ENCODE results near the gene NFASC. TPM values are rescaled to one million over a fixed set of nuclear protein-coding genes. Genes with fewer than 3 reads are reported as not detected.

Gene NFASC
- total and polyA plus RNA-seq, 4 donors = 51.4 to 173 (median 113) TPM

DNA sequence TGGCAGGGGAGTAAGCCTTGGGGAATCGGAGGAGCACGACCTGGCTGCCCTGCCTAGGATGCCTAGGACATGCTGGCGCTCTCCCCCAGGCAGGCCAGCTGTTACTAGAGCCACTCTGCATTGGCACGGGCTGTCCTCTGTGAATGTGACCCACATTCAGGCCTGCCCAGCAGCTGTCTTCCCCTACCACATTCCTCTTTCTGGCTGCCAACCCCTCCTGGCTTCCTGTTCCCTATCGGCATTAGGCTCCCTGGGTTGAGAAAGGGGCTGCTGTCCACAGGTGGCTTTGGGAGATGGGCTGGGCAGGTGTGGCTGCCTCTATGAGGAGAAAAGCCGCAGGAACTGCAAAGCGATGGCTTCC, 2.3 kb upstream of the NFASC start:
- WGBS (ENCODE audit: insufficient coverage) = 67% methylated on average over 7 of the region's 7 CpGs
- Histone ChIP-seq H3K4me1 (ENCODE audit: control insufficient read depth, insufficient read depth, low read length) (peaks cover 43% of the 10 kb centered on the region), H3K9me3 (ENCODE audit: control insufficient read depth, insufficient read depth, low read length) (no peaks in the 10 kb centered on the region), H3K27me3 (ENCODE audit: control insufficient read depth, insufficient read depth, low read length) (no peaks in the 10 kb centered on the region), H3K4me3 (ENCODE audit: low read depth, low read length) (no peak overlapping the region), H3K36me3 (ENCODE audit: control insufficient read depth, insufficient read depth, low read length) (peaks cover 5% of the 10 kb centered on the region), H3K27ac (ENCODE audit: low read depth, low read length) (no peak overlapping the region)
- DNase-seq (ENCODE audit: low read depth in 4 of 6, low spot score in 6 of 6) = no peak

- H3K4me1 ChIP-seq (ENCODE audit: control insufficient read depth, insufficient read depth, low read length) = peaks cover 49% of the 10 kb centered on the region
- DNase-seq (ENCODE audit: low read depth in 4 of 6, low spot score in 6 of 6) = no peak
- 69% methylated on average over 1 of the region's 3 CpGs for WGBS (ENCODE audit: insufficient coverage)
- peaks cover 7% of the 10 kb centered on the region for H3K36me3 ChIP-seq (ENCODE audit: control insufficient read depth, insufficient read depth, low read length)
- no peak overlapping the region for H3K4me3 ChIP-seq (ENCODE audit: low read depth, low read length)
- H3K9me3 ChIP-seq (ENCODE audit: control insufficient read depth, insufficient read depth, low read length) = no peaks in the 10 kb centered on the region
- H3K27ac ChIP-seq (ENCODE audit: low read depth, low read length) = no peak overlapping the region
- no peaks in the 10 kb centered on the region for H3K27me3 ChIP-seq (ENCODE audit: control insufficient read depth, insufficient read depth, low read length)
Measured at GRCh38 chr1:204869097-204869496, 1.6 kb upstream of the NFASC start.

GRCh38 chr1:204871405-204872037, 859 bp downstream of the NFASC start:
- Histone ChIP-seq H3K9me3 (ENCODE audit: control insufficient read depth, insufficient read depth, low read length) (no peaks in the 10 kb centered on the region), H3K36me3 (ENCODE audit: control insufficient read depth, insufficient read depth, low read length) (peaks cover 7% of the 10 kb centered on the region), H3K27me3 (ENCODE audit: control insufficient read depth, insufficient read depth, low read length) (no peaks in the 10 kb centered on the region), H3K4me3 (ENCODE audit: low read depth, low read length) (peak overlapping the region; percentile 4), H3K27ac (ENCODE audit: low read depth, low read length) (peak overlapping the region; percentile 44), H3K4me1 (ENCODE audit: control insufficient read depth, insufficient read depth, low read length) (peaks cover 49% of the 10 kb centered on the region)
- 81% methylated on average over 3 of the region's 5 CpGs for WGBS (ENCODE audit: insufficient coverage)
- no peak for DNase-seq (ENCODE audit: low read depth in 4 of 6, low spot score in 6 of 6)

- peaks cover 49% of the 10 kb centered on the region for H3K4me1 ChIP-seq (ENCODE audit: control insufficient read depth, insufficient read depth, low read length)
- no peaks in the 10 kb centered on the region for H3K9me3 ChIP-seq (ENCODE audit: control insufficient read depth, insufficient read depth, low read length)
- WGBS (ENCODE audit: insufficient coverage) = 97% methylated on average over 5 of the region's 6 CpGs
- H3K27me3 ChIP-seq (ENCODE audit: control insufficient read depth, insufficient read depth, low read length) = no peaks in the 10 kb centered on the region
- H3K27ac ChIP-seq (ENCODE audit: low read depth, low read length) = peak overlapping the region; percentile 10
- DNase-seq (ENCODE audit: low read depth in 4 of 6, low spot score in 6 of 6) = no peak
- H3K4me3 ChIP-seq (ENCODE audit: low read depth, low read length) = peak overlapping the region; percentile 4
- peaks cover 7% of the 10 kb centered on the region for H3K36me3 ChIP-seq (ENCODE audit: control insufficient read depth, insufficient read depth, low read length)
Measured at GRCh38 chr1:204872262-204872881, 1.7 kb downstream of the NFASC start.

DNA sequence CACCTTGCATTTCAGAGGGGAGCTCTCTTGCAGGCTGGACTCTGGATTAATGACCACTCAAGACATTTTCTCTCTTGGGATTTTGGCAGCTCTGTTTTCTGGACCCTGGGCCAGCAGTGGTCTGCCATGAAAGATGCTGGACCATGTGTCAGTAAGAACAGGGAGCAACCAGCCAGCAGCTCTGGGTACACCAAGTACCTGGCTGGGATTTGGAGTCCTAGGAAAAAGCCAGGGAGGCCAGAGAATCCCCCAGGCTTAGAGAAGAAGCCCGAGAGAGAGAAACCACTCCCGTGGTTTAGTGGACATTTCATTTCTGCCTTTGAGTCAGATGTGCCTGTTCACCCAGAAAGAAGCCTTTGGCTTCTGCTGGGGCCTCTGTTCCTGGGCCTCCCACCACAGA, 2.5 kb downstream of the NFASC start:
- H3K27ac ChIP-seq (ENCODE audit: low read depth, low read length) = no peak overlapping the region
- no peak for DNase-seq (ENCODE audit: low read depth in 4 of 6, low spot score in 6 of 6)
- peaks cover 7% of the 10 kb centered on the region for H3K36me3 ChIP-seq (ENCODE audit: control insufficient read depth, insufficient read depth, low read length)
- 79% methylated on average over 2 of the region's 2 CpGs for WGBS (ENCODE audit: insufficient coverage)
- H3K4me1 ChIP-seq (ENCODE audit: control insufficient read depth, insufficient read depth, low read length) = peaks cover 42% of the 10 kb centered on the region
- H3K9me3 ChIP-seq (ENCODE audit: control insufficient read depth, insufficient read depth, low read length) = no peaks in the 10 kb centered on the region
- no peaks in the 10 kb centered on the region for H3K27me3 ChIP-seq (ENCODE audit: control insufficient read depth, insufficient read depth, low read length)
- H3K4me3 ChIP-seq (ENCODE audit: low read depth, low read length) = no peak overlapping the region

GRCh38 chr1:204873714-204874113, 3.1 kb downstream of the NFASC start:
- H3K9me3 ChIP-seq (ENCODE audit: control insufficient read depth, insufficient read depth, low read length) = no peaks in the 10 kb centered on the region
- H3K27ac ChIP-seq (ENCODE audit: low read depth, low read length) = no peak overlapping the region
- H3K4me1 ChIP-seq (ENCODE audit: control insufficient read depth, insufficient read depth, low read length) = peaks cover 36% of the 10 kb centered on the region
- H3K36me3 ChIP-seq (ENCODE audit: control insufficient read depth, insufficient read depth, low read length) = peaks cover 7% of the 10 kb centered on the region
- H3K4me3 ChIP-seq (ENCODE audit: low read depth, low read length) = no peak overlapping the region
- DNase-seq (ENCODE audit: low read depth in 4 of 6, low spot score in 6 of 6) = no peak
- no peaks in the 10 kb centered on the region for H3K27me3 ChIP-seq (ENCODE audit: control insufficient read depth, insufficient read depth, low read length)
- 100% methylated on average over 1 of the region's 2 CpGs for WGBS (ENCODE audit: insufficient coverage)

DNA sequence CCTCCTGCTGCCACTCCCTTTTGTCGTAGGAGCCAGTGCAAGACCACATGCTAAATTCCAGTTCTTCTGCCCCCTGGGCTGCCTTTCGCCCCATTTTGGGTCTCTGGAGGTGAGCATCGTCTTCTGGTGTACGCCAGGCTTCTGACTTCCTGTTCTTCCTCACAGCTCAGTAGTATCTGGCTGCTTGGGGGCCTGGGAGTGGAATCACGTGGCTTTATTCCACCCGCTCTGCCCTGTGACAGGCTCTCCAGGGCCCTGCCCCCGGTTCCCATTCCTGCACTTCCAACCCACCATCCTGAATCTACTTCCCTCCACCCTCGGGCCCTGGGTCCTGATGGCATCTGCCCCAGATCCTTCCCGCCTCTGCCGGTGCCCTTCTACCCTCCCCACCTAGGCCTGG, 3.6 kb downstream of the NFASC start:
- Histone ChIP-seq H3K4me1 (ENCODE audit: control insufficient read depth, insufficient read depth, low read length) (peaks cover 31% of the 10 kb centered on the region), H3K4me3 (ENCODE audit: low read depth, low read length) (no peak overlapping the region), H3K36me3 (ENCODE audit: control insufficient read depth, insufficient read depth, low read length) (peaks cover 7% of the 10 kb centered on the region), H3K9me3 (ENCODE audit: control insufficient read depth, insufficient read depth, low read length) (no peaks in the 10 kb centered on the region), H3K27ac (ENCODE audit: low read depth, low read length) (no peak overlapping the region), H3K27me3 (ENCODE audit: control insufficient read depth, insufficient read depth, low read length) (no peaks in the 10 kb centered on the region)
- 86% methylated on average over 10 of the region's 10 CpGs for WGBS (ENCODE audit: insufficient coverage)
- DNase-seq (ENCODE audit: low read depth in 4 of 6, low spot score in 6 of 6) = no peak

- H3K27me3 ChIP-seq (ENCODE audit: control insufficient read depth, insufficient read depth, low read length) = no peaks in the 10 kb centered on the region
- DNase-seq (ENCODE audit: low read depth in 4 of 6, low spot score in 6 of 6) = no peak
- H3K4me1 ChIP-seq (ENCODE audit: control insufficient read depth, insufficient read depth, low read length) = peaks cover 28% of the 10 kb centered on the region
- H3K4me3 ChIP-seq (ENCODE audit: low read depth, low read length) = no peak overlapping the region
- no peaks in the 10 kb centered on the region for H3K9me3 ChIP-seq (ENCODE audit: control insufficient read depth, insufficient read depth, low read length)
- no peak overlapping the region for H3K27ac ChIP-seq (ENCODE audit: low read depth, low read length)
- WGBS (ENCODE audit: insufficient coverage) = 57% methylated on average over 1 of the region's 4 CpGs
- peaks cover 7% of the 10 kb centered on the region for H3K36me3 ChIP-seq (ENCODE audit: control insufficient read depth, insufficient read depth, low read length)
Measured at GRCh38 chr1:204875255-204875654, 4.6 kb downstream of the NFASC start.

DNA sequence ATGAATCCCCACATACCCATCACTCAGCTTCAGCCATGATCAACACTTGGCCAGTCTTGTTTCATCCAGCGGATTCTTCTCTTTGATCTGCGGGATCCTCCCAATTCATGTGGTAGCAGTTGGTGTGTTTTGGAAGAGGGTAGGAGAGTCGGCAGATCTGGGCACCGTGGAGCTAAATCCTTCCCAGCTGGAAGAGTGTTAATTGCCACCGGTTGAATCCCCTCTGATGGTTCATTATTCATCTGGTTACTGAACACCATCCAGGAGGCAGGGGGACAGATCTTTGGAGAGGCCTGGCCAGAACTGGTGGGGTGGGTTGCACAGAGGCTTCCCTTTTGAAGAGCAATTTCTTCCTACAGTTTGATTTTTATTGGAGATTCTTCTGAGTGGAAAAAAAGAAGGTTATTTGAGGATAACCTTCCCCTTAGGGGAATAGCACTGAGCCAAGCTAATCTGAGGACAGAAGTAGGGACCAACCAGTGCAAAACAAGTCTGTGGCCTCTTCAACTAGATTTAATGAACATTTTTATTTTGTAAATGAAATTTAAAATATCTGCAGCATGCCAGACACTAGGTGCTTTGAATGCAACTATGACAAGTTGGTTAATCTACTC, 8.1 kb downstream of the NFASC start:
- no peaks in the 10 kb centered on the region for H3K27me3 ChIP-seq (ENCODE audit: control insufficient read depth, insufficient read depth, low read length)
- no peaks in the 10 kb centered on the region for H3K9me3 ChIP-seq (ENCODE audit: control insufficient read depth, insufficient read depth, low read length)
- no peak for DNase-seq (ENCODE audit: low read depth in 4 of 6, low spot score in 6 of 6)
- no peak overlapping the region for H3K27ac ChIP-seq (ENCODE audit: low read depth, low read length)
- peaks cover 12% of the 10 kb centered on the region for H3K4me1 ChIP-seq (ENCODE audit: control insufficient read depth, insufficient read depth, low read length)
- peaks cover 5% of the 10 kb centered on the region for H3K36me3 ChIP-seq (ENCODE audit: control insufficient read depth, insufficient read depth, low read length)
- 6% methylated on average over 3 of the region's 5 CpGs for WGBS (ENCODE audit: insufficient coverage)
- H3K4me3 ChIP-seq (ENCODE audit: low read depth, low read length) = no peak overlapping the region

DNA sequence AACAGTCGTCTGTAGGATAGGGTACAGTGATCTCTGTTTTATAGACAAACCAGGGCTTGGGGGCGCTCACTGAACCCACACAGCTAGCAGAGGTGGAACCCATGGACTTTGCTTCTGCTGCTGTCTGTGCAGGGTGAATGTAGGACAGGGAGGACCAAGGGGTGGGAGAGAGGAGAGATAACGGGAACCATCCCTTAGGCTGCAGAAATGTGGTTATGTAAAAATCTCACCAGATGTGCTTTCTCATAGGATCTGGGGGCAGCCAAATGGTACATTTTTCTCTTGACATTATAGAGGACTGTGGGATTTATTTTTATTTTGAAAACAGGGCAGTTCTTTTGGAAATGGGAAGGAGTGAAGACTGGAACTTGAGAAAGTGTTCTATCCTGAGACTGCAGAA, 8.7 kb downstream of the NFASC start:
- H3K27me3 ChIP-seq (ENCODE audit: control insufficient read depth, insufficient read depth, low read length) = no peaks in the 10 kb centered on the region
- peaks cover 4% of the 10 kb centered on the region for H3K36me3 ChIP-seq (ENCODE audit: control insufficient read depth, insufficient read depth, low read length)
- DNase-seq (ENCODE audit: low read depth in 4 of 6, low spot score in 6 of 6) = no peak
- H3K4me3 ChIP-seq (ENCODE audit: low read depth, low read length) = no peak overlapping the region
- no peaks in the 10 kb centered on the region for H3K9me3 ChIP-seq (ENCODE audit: control insufficient read depth, insufficient read depth, low read length)
- WGBS (ENCODE audit: insufficient coverage) = 85% methylated on average over 3 of the region's 3 CpGs
- peaks cover 10% of the 10 kb centered on the region for H3K4me1 ChIP-seq (ENCODE audit: control insufficient read depth, insufficient read depth, low read length)
- H3K27ac ChIP-seq (ENCODE audit: low read depth, low read length) = no peak overlapping the region

Data from spinal cord (tissue), 10 donors.